IMR-90 (cell line): Measurements from ENCODE around the gene AQP6. TPM values are rescaled to one million over a fixed set of nuclear protein-coding genes. Genes with fewer than 3 reads are reported as not detected.
A peak's percentile ranks its signal among the peaks of the same experiment; 100 is the strongest.

Source experiments
- ATAC-seq: fragments of 200-7000 bp; cut with Tn5 transposase; 2 replicates; pipeline ENCODE4 v1.9.1; 2020; ENCODE audit warnings: low read depth, mild to moderate bottlenecking, moderate library complexity
- BruUV-seq: library from RNA; stranded (reverse); fragments of 400-500 nt; replicated peaks from 2 replicates; lab custom pipeline; 2021; lab: Mats Ljungman, UMichigan
- CTCF ChIA-PET: fragments of 300-600 bp; formaldehyde crosslinking; extraction: SDS; loops from one replicate; lab custom pipeline; 2021; ENCODE audit warnings: antibody characterized with exemption; lab: Yijun Ruan, JAX
- POLR2A ChIA-PET: fragments of 300-600 bp; sonication (Branson Sonifier 250); formaldehyde crosslinking; loops from one replicate; lab custom pipeline; 2022; ENCODE audit warnings: antibody characterized with exemption; ENCODE audit not compliant: unreplicated experiment; lab: Charles Lee
- DNase-seq: peaks from one replicate; pipeline ENCODE4 v3.0.0; 2013
- H2AFZ ChIP-seq: replicated peaks from 2 replicates; pipeline ENCODE3; 2013; ENCODE audit warnings: low read length, mild to moderate bottlenecking; ENCODE audit not compliant: poor library complexity
- H2AK5ac ChIP-seq: 2 replicates; pipeline ENCODE4 v1.6.1; 2013; ENCODE audit warnings: low read depth, low read length, inconsistent platforms
- H2AK9ac ChIP-seq: replicated peaks from 2 replicates; pipeline ENCODE3; 2013; ENCODE audit warnings: mild to moderate bottlenecking, low read depth, low read length, moderate library complexity; ENCODE audit not compliant: poor library complexity
- H2BK120ac ChIP-seq: 2 replicates; pipeline ENCODE4 v1.6.1; 2013; ENCODE audit warnings: low read depth, low read length, inconsistent platforms
- H2BK15ac ChIP-seq: 3 replicates; pipeline ENCODE4 v1.6.1; 2013; ENCODE audit warnings: low read depth, low read length, inconsistent platforms
- H2BK20ac ChIP-seq: 2 replicates; pipeline ENCODE4 v1.6.1; 2013; ENCODE audit warnings: low read depth, mild to moderate bottlenecking, inconsistent platforms, low read length, moderate library complexity
- H2BK5ac ChIP-seq: 2 replicates; pipeline ENCODE4 v1.6.1; 2013; ENCODE audit warnings: mild to moderate bottlenecking, low read depth, low read length, inconsistent platforms; ENCODE audit not compliant: poor library complexity, severe bottlenecking
- H3K14ac ChIP-seq: replicated peaks from 2 replicates; pipeline ENCODE4 v1.6.1; 2013; ENCODE audit warnings: low read depth, low read length, inconsistent platforms
- H3K18ac ChIP-seq: 2 replicates; pipeline ENCODE4 v1.6.1; 2013; ENCODE audit warnings: low read depth, low read length, control low read depth
- H3K23ac ChIP-seq: 2 replicates; pipeline ENCODE4 v1.6.1; 2013; ENCODE audit warnings: low read depth, low read length, inconsistent platforms
- H3K27ac ChIP-seq: 2 replicates; pipeline ENCODE4 v1.5.1; 2013; ENCODE audit warnings: mild to moderate bottlenecking, control low read depth, low read length; ENCODE audit not compliant: insufficient read depth
- H3K27me3 ChIP-seq: 2 replicates; pipeline ENCODE4 v1.6.1; 2013; ENCODE audit warnings: low read length; ENCODE audit not compliant: control insufficient read depth, insufficient read depth
- H3K36me3 ChIP-seq: 2 replicates; pipeline ENCODE4 v1.6.1; 2013; ENCODE audit warnings: low read length, mixed read lengths; ENCODE audit not compliant: control insufficient read depth, insufficient read depth
- H3K4ac ChIP-seq: 2 replicates; pipeline ENCODE4 v1.6.1; 2013; ENCODE audit warnings: low read depth, low read length, inconsistent platforms
- H3K4me1 ChIP-seq: 2 replicates; pipeline ENCODE4 v1.6.1; 2013; ENCODE audit warnings: low read length, mixed read lengths; ENCODE audit not compliant: control insufficient read depth, insufficient read depth
- H3K4me2 ChIP-seq: 2 replicates; pipeline ENCODE4 v1.6.1; 2013; ENCODE audit warnings: low read depth, mild to moderate bottlenecking, control low read depth, low read length, moderate library complexity
- H3K4me3 ChIP-seq: 2 replicates; pipeline ENCODE4 v1.5.1; 2013; ENCODE audit warnings: low read depth, mild to moderate bottlenecking, control low read depth, low read length, moderate library complexity; ENCODE audit not compliant: insufficient read depth
- H3K56ac ChIP-seq: 2 replicates; pipeline ENCODE4 v1.6.1; 2013; ENCODE audit warnings: low read length, inconsistent platforms; ENCODE audit not compliant: insufficient read depth; ENCODE audit errors: extremely low read depth
- H3K79me1 ChIP-seq, 2 experiments: 2 replicates each; pipeline ENCODE4 v1.6.1; 2013; ENCODE audit warnings: low read length in 2 of 2, inconsistent platforms in 1 of 2, low read depth in 1 of 2
- H3K9ac ChIP-seq: 2 replicates; pipeline ENCODE4 v1.6.1; 2013; ENCODE audit warnings: low read depth, low read length, control low read depth
- H3K9me1 ChIP-seq: 2 replicates; pipeline ENCODE4 v1.6.1; 2013; ENCODE audit warnings: low read length, inconsistent platforms; ENCODE audit not compliant: insufficient read depth
- H3K9me3 ChIP-seq: 2 replicates; pipeline ENCODE4 v1.6.1; 2013; ENCODE audit warnings: low read length; ENCODE audit not compliant: control insufficient read depth, insufficient read depth
- H4K20me1 ChIP-seq: 2 replicates; pipeline ENCODE4 v1.6.1; 2013; ENCODE audit warnings: low read length, inconsistent platforms; ENCODE audit not compliant: insufficient read depth
- H4K5ac ChIP-seq: 2 replicates; pipeline ENCODE4 v1.6.1; 2013; ENCODE audit warnings: mild to moderate bottlenecking, low read depth, low read length, control low read depth
- H4K8ac ChIP-seq, 2 experiments: 2 replicates each; pipeline ENCODE4 v1.6.1; 2013; ENCODE audit warnings: low read depth in 2 of 2, low read length in 2 of 2, control low read depth in 1 of 2, inconsistent platforms in 1 of 2
- H4K91ac ChIP-seq: 2 replicates; pipeline ENCODE4 v1.6.1; 2013; ENCODE audit warnings: low read depth, low read length, inconsistent platforms; ENCODE audit not compliant: insufficient read depth
- BHLHE40 ChIP-seq: fragments of 150-350 bp; IDR thresholded peaks from 2 replicates; pipeline ENCODE4 v1.6.1; 2016; ENCODE audit warnings: mild to moderate bottlenecking, low read depth, low read length
- CTCF ChIP-seq: conservative IDR thresholded peaks from 2 replicates; pipeline ENCODE4 v1.5.1; 2012; ENCODE audit warnings: mild to moderate bottlenecking, low read depth, low read length, improper control_type of control experiment
- FOS ChIP-seq: fragments of 150-350 bp; IDR thresholded peaks from 2 replicates; pipeline ENCODE4 v1.6.1; 2016; ENCODE audit warnings: low read depth, low read length
- POLR2A ChIP-seq: IDR thresholded peaks from 2 replicates; pipeline ENCODE4 v1.6.1; 2012; ENCODE audit warnings: mild to moderate bottlenecking, low read depth, low read length
- RAD21 ChIP-seq: IDR thresholded peaks from 2 replicates; pipeline ENCODE4 v1.6.1; 2012; ENCODE audit warnings: low read length, improper control_type of control experiment
- SMC3 ChIP-seq: fragments of 150-350 bp; IDR thresholded peaks from 2 replicates; pipeline ENCODE4 v1.6.1; 2016; ENCODE audit warnings: low read depth, mild to moderate bottlenecking, antibody characterized with exemption, low read length, moderate library complexity
- USF2 ChIP-seq: fragments of 150-350 bp; IDR thresholded peaks from 2 replicates; pipeline ENCODE4 v1.6.1; 2017; ENCODE audit warnings: mild to moderate bottlenecking, antibody characterized with exemption, low read length, low read depth
- WGBS, 2 experiments: methylation state at CpG; one replicate each; pipeline versions ENCODE4 v1.1.5 to v1.1.7; 2013; ENCODE audit warnings: missing lambda C conversion rate in 2 of 2; ENCODE audit not compliant: insufficient read length in 1 of 2; ENCODE audit errors: extremely low coverage in 2 of 2; 5-methylcytosine and 5-hydroxymethylcytosine counted together
- dilution Hi-C: fragments of 300-500 bp; cut with HindIII; formaldehyde crosslinking; loops from one replicate; pipeline ENCODE4 v1.14.3; 2018; ENCODE audit warnings: low sequenced_read_pairs; ENCODE audit not compliant: unreplicated experiment
- in situ Hi-C: fragments of 300-500 bp; cut with MboI; formaldehyde crosslinking; loops from 3 replicates; pipeline ENCODE4 v1.14.3; 2019; ENCODE audit warnings: low sequenced_read_pairs, inconsistent platforms, mixed read lengths
- intact Hi-C: fragments of 100-400 bp; cut with micrococcal nuclease; formaldehyde crosslinking; loops from 2 replicates; pipeline ENCODE4 v1.10.0; 2022
- polyA plus RNA-seq, 3 experiments: library from polyadenylated mRNA; depleted of rRNA; stranded (reverse); fragments of >200 nt; gene quantifications; 2 replicates each; pipeline ENCODE4 v1.2.3, GENCODE V29; 2012; ENCODE audit warnings: low replicate concordance in 1 of 3
- total RNA-seq: library from RNA; depleted of rRNA; stranded (reverse); fragments of >200 nt; gene quantifications from 2 replicates; pipeline ENCODE4 v1.2.3, GENCODE V29; 2012

The AQP6 gene
- total and polyA plus RNA-seq, 2 of the 4 experiments (the other 2 are of a cell fraction), result not detected

GRCh38 chr12:49979791-49980190 lies 7.0 kb downstream of the AQP6 start:
- H3K4me2 ChIP-seq, result no peak overlapping the region
- no peak overlapping the region for H3K27ac ChIP-seq
- DNase-seq, result no peak
- peaks cover 15% of the 10 kb centered on the region for H3K4me1 ChIP-seq
- H4K91ac ChIP-seq, result no peak overlapping the region
- H3K9ac ChIP-seq, result no peak overlapping the region
- H3K36me3 ChIP-seq, result no peaks in the 10 kb centered on the region
- intact Hi-C loops, result no loop called here
- H2AK9ac ChIP-seq, result no peak overlapping the region
- H2BK20ac ChIP-seq, result no peak overlapping the region
- 0 out of 4 replicates have a peak overlapping the region, but pooled peaks of 1 of the 2 experiments have one; percentile 15 for H4K8ac ChIP-seq
- H3K79me1 ChIP-seq, result peaks cover 0 to 11% of the 10 kb centered on the region in 2 experiments; a peak in 2 of 4 replicates
- no TSS peak for BruUV-seq
- no peak overlapping the region for H2BK120ac ChIP-seq
- H2BK5ac ChIP-seq, result no peak overlapping the region
- H3K4ac ChIP-seq, result no peak overlapping the region
- H3K9me3 ChIP-seq, result no peaks in the 10 kb centered on the region
- CTCF ChIA-PET, result interaction anchor here (0.5 to 3.1 kb wide), 4 partner anchors 12 to 1518 kb away, joined by 3 to 9 read pairs (median 4); partner anchors contain the start of gene RACGAP1
- in situ Hi-C loops, result loop anchor here (10.0 kb wide), 1 partner anchor 195 kb away; no protein-coding TSS in a partner anchor
- H3K23ac ChIP-seq, result no peak overlapping the region
- no peak overlapping the region for H2BK15ac ChIP-seq
- H4K5ac ChIP-seq, result no peak overlapping the region
- dilution Hi-C loops, result no loop called here
- H3K14ac ChIP-seq, result no peak overlapping the region
- H2AFZ ChIP-seq, result no peak overlapping the region
- no peak for ATAC-seq
- POLR2A ChIA-PET, result no interaction called here
- peaks cover 13% of the 10 kb centered on the region for H3K9me1 ChIP-seq
- no peak overlapping the region for H3K18ac ChIP-seq
- TF ChIP-seq USF2, result no peak
- no peak for TF ChIP-seq CTCF
- no peak for TF ChIP-seq BHLHE40
- TF ChIP-seq FOS, result no peak
- TF ChIP-seq POLR2A, result no peak
- no peak for TF ChIP-seq RAD21
- no peak for TF ChIP-seq SMC3
- no CpG with 5 or more reads among the region's 3 CpGs for WGBS, 2 experiments
- peak overlapping the region; percentile 58; the same call in 1 of the 2 replicates for H2AK5ac ChIP-seq
- no peaks in the 10 kb centered on the region for H4K20me1 ChIP-seq
- no peaks in the 10 kb centered on the region for H3K27me3 ChIP-seq
- H3K4me3 ChIP-seq, result no peak overlapping the region
- no peak overlapping the region for H3K56ac ChIP-seq
